WERI-Rb-1 (cell line): Measurements from ENCODE around the gene SLC22A31.
"Not testable (repeated sequence)": the region's sequence is repeated elsewhere in the genome, so short reads cannot be mapped to it uniquely, and the experiment has no call there.

ENCODE experiments used
- DNase-seq: peaks from one replicate; pipeline ENCODE4 v3.0.0-alpha.2; 2020
- H3K27ac ChIP-seq: fragments of 250-450 bp; sonication (Bioruptor Pico); 2 replicates; pipeline ENCODE4 v1.5.1; 2020; ENCODE audit warnings: mild to moderate bottlenecking, moderate library complexity
- H3K27me3 ChIP-seq: fragments of 250-450 bp; sonication (Bioruptor Pico); 2 replicates; pipeline ENCODE4 v1.5.1; 2021; ENCODE audit warnings: mild to moderate bottlenecking, low read depth, moderate library complexity; ENCODE audit not compliant: insufficient read depth, severe bottlenecking
- H3K36me3 ChIP-seq: fragments of 250-450 bp; sonication (Bioruptor Pico); 2 replicates; pipeline ENCODE4 v1.5.1; 2020; ENCODE audit warnings: mild to moderate bottlenecking, moderate library complexity
- H3K4me3 ChIP-seq: 2 replicates; pipeline ENCODE4 v1.5.1; 2011; ENCODE audit warnings: low read depth, mild to moderate bottlenecking, control low read depth, low read length
- H3K9me3 ChIP-seq: fragments of 250-450 bp; sonication (Bioruptor Pico); 2 replicates; pipeline ENCODE4 v1.5.1; 2021; ENCODE audit warnings: mild to moderate bottlenecking, moderate library complexity; ENCODE audit not compliant: severe bottlenecking
- CTCF ChIP-seq: IDR thresholded peaks from 2 replicates; pipeline ENCODE4 v1.5.1; 2011; ENCODE audit warnings: low read depth, mild to moderate bottlenecking, control low read depth, inconsistent platforms, low read length

SLC22A31 gene

GRCh38 chr16:89191901-89192185 lies 8.5 kb downstream of the SLC22A31 start:
- H3K4me3 ChIP-seq = no peak overlapping the region
- H3K27me3 ChIP-seq = no peaks in the 10 kb centered on the region
- H3K27ac ChIP-seq = no peak overlapping the region
- no peaks in the 10 kb centered on the region for H3K9me3 ChIP-seq
- DNase-seq = no peak
- no peaks in the 10 kb centered on the region for H3K36me3 ChIP-seq
- no peak for TF ChIP-seq CTCF

- Histone ChIP-seq H3K27me3 (no peaks in the 10 kb centered on the region), H3K36me3 (no peaks in the 10 kb centered on the region), H3K4me3 (no peak overlapping the region), H3K27ac (no peak overlapping the region), H3K9me3 (no peaks in the 10 kb centered on the region)
- TF ChIP-seq CTCF = no peak
- DNase-seq = no peak
Measured at GRCh38 chr16:89191033-89191900, 9.1 kb downstream of the SLC22A31 start.

- no peak for DNase-seq
- Histone ChIP-seq H3K27me3 (no peaks in the 10 kb centered on the region), H3K27ac (no peak overlapping the region), H3K4me3 (no peak overlapping the region), H3K9me3 (no peaks in the 10 kb centered on the region), H3K36me3 (no peaks in the 10 kb centered on the region)
- no peak for TF ChIP-seq CTCF
Measured at GRCh38 chr16:89190150-89190958, 10.0 kb downstream of the SLC22A31 start.

- Histone ChIP-seq H3K36me3 (no peaks in the 10 kb centered on the region), H3K27ac (no peak overlapping the region), H3K4me3 (no peak overlapping the region), H3K9me3 (no peaks in the 10 kb centered on the region), H3K27me3 (no peaks in the 10 kb centered on the region)
- TF ChIP-seq CTCF = no peak
- DNase-seq = no peak
Measured at GRCh38 chr16:89189358-89190025, 10.8 kb downstream of the SLC22A31 start.

- DNase-seq, H3K9me3 ChIP-seq, H3K27ac ChIP-seq, H3K4me3 ChIP-seq, H3K27me3 ChIP-seq, H3K36me3 ChIP-seq: not testable (repeated sequence)
Measured at GRCh38 chr16:89188471-89189357, 11.6 kb downstream of the SLC22A31 start.
